Measurements from ENCODE around the gene SYCE1. TPM values are rescaled to one million over a fixed set of nuclear protein-coding genes. Genes with fewer than 3 reads are reported as not detected.
"Not testable (repeated sequence)": the region's sequence is repeated elsewhere in the genome, so short reads cannot be mapped to it uniquely, and the experiment has no call there.

The SYCE1 gene
- total RNA-seq, 2 experiments from 2014 or later: 2.1 to 2.3 TPM

- POLR2A ChIA-PET; H3K4me3 Mint-ChIP-seq; DNase-seq; H3K27ac Mint-ChIP-seq; H3K9me3 Mint-ChIP-seq; H3K4me1 Mint-ChIP-seq; ATAC-seq (ENCODE audit: low read depth); H3K36me3 Mint-ChIP-seq: not testable (repeated sequence)
- peaks cover 10% of the 10 kb centered on the region for H3K27me3 Mint-ChIP-seq
Observed at GRCh38 chr10:133572055-133572454, 6.7 kb upstream of the SYCE1 start.

- H3K27ac Mint-ChIP-seq; H3K4me1 Mint-ChIP-seq; H3K9me3 Mint-ChIP-seq; H3K4me3 Mint-ChIP-seq; ATAC-seq (ENCODE audit: low read depth); DNase-seq; POLR2A ChIA-PET; H3K36me3 Mint-ChIP-seq: not testable (repeated sequence)
- H3K27me3 Mint-ChIP-seq: peaks cover 10% of the 10 kb centered on the region
Observed at GRCh38 chr10:133569801-133570200, 4.4 kb upstream of the SYCE1 start.

- H3K4me3 Mint-ChIP-seq; H3K27ac Mint-ChIP-seq; POLR2A ChIA-PET; DNase-seq; H3K4me1 Mint-ChIP-seq; ATAC-seq (ENCODE audit: low read depth); H3K36me3 Mint-ChIP-seq: not testable (repeated sequence)
- Mint-ChIP-seq H3K27me3 (peaks cover 10% of the 10 kb centered on the region), H3K9me3 (peaks cover 11% of the 10 kb centered on the region)
Observed at GRCh38 chr10:133568831-133569527, 3.6 kb upstream of the SYCE1 start.

- ATAC-seq (ENCODE audit: low read depth) (no peak), DNase-seq (no peak)
- Mint-ChIP-seq H3K36me3 (peaks cover 3% of the 10 kb centered on the region), H3K27me3 (peaks cover 8% of the 10 kb centered on the region), H3K4me3 (no peak overlapping the region), H3K4me1 (no peaks in the 10 kb centered on the region), H3K9me3 (peaks cover 8% of the 10 kb centered on the region), H3K27ac (no peak overlapping the region)
- POLR2A ChIA-PET: no interaction called here
Observed at GRCh38 chr10:133568287-133568614, 2.9 kb upstream of the SYCE1 start.

GRCh38 chr10:133567609-133568286, 2.4 kb upstream of the SYCE1 start:
- Mint-ChIP-seq H3K4me3 (no peak overlapping the region), H3K36me3 (peaks cover 1% of the 10 kb centered on the region), H3K27ac (no peak overlapping the region), H3K27me3 (peaks cover 5% of the 10 kb centered on the region), H3K9me3 (peaks cover 5% of the 10 kb centered on the region), H3K4me1 (no peaks in the 10 kb centered on the region)
- POLR2A ChIA-PET: no interaction called here
- no peak for DNase-seq
- ATAC-seq (ENCODE audit: low read depth): no peak

GRCh38 chr10:133567119-133567518, 1.7 kb upstream of the SYCE1 start:
- ATAC-seq (ENCODE audit: low read depth): no peak
- no peak for DNase-seq
- peaks cover 1% of the 10 kb centered on the region for H3K36me3 Mint-ChIP-seq
- peaks cover 2% of the 10 kb centered on the region for H3K27me3 Mint-ChIP-seq
- peaks cover 5% of the 10 kb centered on the region for H3K9me3 Mint-ChIP-seq
- POLR2A ChIA-PET: no interaction called here
- no peaks in the 10 kb centered on the region for H3K4me1 Mint-ChIP-seq
- no peak overlapping the region for H3K27ac Mint-ChIP-seq
- no peak overlapping the region for H3K4me3 Mint-ChIP-seq

GRCh38 chr10:133564816-133565215, 567 bp downstream of the SYCE1 start:
- peaks cover 1% of the 10 kb centered on the region for H3K36me3 Mint-ChIP-seq
- no peak overlapping the region for H3K27ac Mint-ChIP-seq
- no peak for DNase-seq
- H3K4me1 Mint-ChIP-seq: no peaks in the 10 kb centered on the region
- H3K27me3 Mint-ChIP-seq: peaks cover 7% of the 10 kb centered on the region
- POLR2A ChIA-PET: no interaction called here
- ATAC-seq (ENCODE audit: low read depth): no peak
- peaks cover 4% of the 10 kb centered on the region for H3K9me3 Mint-ChIP-seq
- H3K4me3 Mint-ChIP-seq: peak overlapping the region; percentile 42

- POLR2A ChIA-PET: no interaction called here
- DNase-seq: no peak
- ATAC-seq (ENCODE audit: low read depth): no peak
- Mint-ChIP-seq H3K36me3 (no peaks in the 10 kb centered on the region), H3K27me3 (peaks cover 16% of the 10 kb centered on the region), H3K4me3 (no peak overlapping the region), H3K9me3 (no peaks in the 10 kb centered on the region), H3K27ac (no peak overlapping the region), H3K4me1 (no peaks in the 10 kb centered on the region)
Observed at GRCh38 chr10:133559216-133559615, 6.2 kb downstream of the SYCE1 start.

GRCh38 chr10:133557381-133557780, 8.0 kb downstream of the SYCE1 start:
- Mint-ChIP-seq H3K9me3 (no peaks in the 10 kb centered on the region), H3K4me3 (no peak overlapping the region), H3K27me3 (peaks cover 16% of the 10 kb centered on the region), H3K4me1 (no peaks in the 10 kb centered on the region), H3K36me3 (no peaks in the 10 kb centered on the region), H3K27ac (no peak overlapping the region)
- DNase-seq (no peak), ATAC-seq (ENCODE audit: low read depth) (no peak)
- POLR2A ChIA-PET: no interaction called here

GRCh38 chr10:133555521-133555920, 9.9 kb downstream of the SYCE1 start:
- ATAC-seq (ENCODE audit: low read depth) (no peak), DNase-seq (no peak)
- Mint-ChIP-seq H3K4me3 (no peak overlapping the region), H3K27ac (no peak overlapping the region), H3K9me3 (no peaks in the 10 kb centered on the region), H3K4me1 (no peaks in the 10 kb centered on the region), H3K36me3 (no peaks in the 10 kb centered on the region), H3K27me3 (peaks cover 15% of the 10 kb centered on the region)
- POLR2A ChIA-PET: no interaction called here

- DNase-seq: no peak
- Mint-ChIP-seq H3K4me1 (no peaks in the 10 kb centered on the region), H3K27me3 (peaks cover 17% of the 10 kb centered on the region), H3K27ac (no peak overlapping the region), H3K4me3 (no peak overlapping the region), H3K36me3 (no peaks in the 10 kb centered on the region), H3K9me3 (peaks cover 1% of the 10 kb centered on the region)
- ATAC-seq (ENCODE audit: low read depth): no peak
- POLR2A ChIA-PET: no interaction called here
Observed at GRCh38 chr10:133554600-133554999, 10.8 kb downstream of the SYCE1 start.

GRCh38 chr10:133544506-133544905, 20.9 kb downstream of the SYCE1 start:
- ATAC-seq (ENCODE audit: low read depth) (no peak), DNase-seq (no peak)
- Mint-ChIP-seq H3K4me1 (peaks cover 2% of the 10 kb centered on the region), H3K4me3 (no peak overlapping the region), H3K27me3 (peaks cover 25% of the 10 kb centered on the region), H3K9me3 (peaks cover 12% of the 10 kb centered on the region), H3K36me3 (no peaks in the 10 kb centered on the region), H3K27ac (no peak overlapping the region)
- POLR2A ChIA-PET: no interaction called here

- POLR2A ChIA-PET; H3K4me1 Mint-ChIP-seq; H3K4me3 Mint-ChIP-seq; H3K9me3 Mint-ChIP-seq; H3K36me3 Mint-ChIP-seq; ATAC-seq (ENCODE audit: low read depth); H3K27ac Mint-ChIP-seq; H3K27me3 Mint-ChIP-seq; DNase-seq: not testable (repeated sequence)
Observed at GRCh38 chr10:133541441-133541975, 23.9 kb downstream of the SYCE1 start.
